PFSK-1 (cell line): Measurements from ENCODE around the gene DNAH14.

Source experiments
- FOXP2 ChIP-seq: optimal IDR thresholded peaks from 2 replicates; pipeline ENCODE3; 2011; ENCODE audit warnings: borderline replicate concordance, control low read depth, inconsistent platforms; ENCODE audit not compliant: insufficient read depth; ENCODE audit errors: extremely low read length, extremely low read depth
- POLR2AphosphoS5 ChIP-seq: IDR thresholded peaks from 2 replicates; pipeline ENCODE4 v1.6.1; 2012; ENCODE audit warnings: low read depth, mild to moderate bottlenecking, control low read depth, low read length, moderate library complexity
- SIN3A ChIP-seq: IDR thresholded peaks from 2 replicates; pipeline ENCODE4 v1.6.1; 2012; ENCODE audit warnings: mild to moderate bottlenecking, low read length, moderate library complexity, borderline replicate concordance; ENCODE audit not compliant: insufficient read depth
- TAF1 ChIP-seq: IDR thresholded peaks from 2 replicates; pipeline ENCODE4 v1.6.1; 2012; ENCODE audit warnings: low read length, control low read depth, borderline replicate concordance; ENCODE audit not compliant: insufficient read depth
- TF ChIP-seq, protein P1 (sequence below), 2 experiments: IDR thresholded peaks; 2 replicates each; pipeline versions ENCODE4 v1.6.1 to v1.8.0; 2011 to 2012; ENCODE audit warnings: low read depth in 2 of 2, low read length in 2 of 2, control low read depth in 1 of 2, inconsistent platforms in 1 of 2, mild to moderate bottlenecking in 1 of 2, moderate library complexity in 1 of 2; ENCODE audit not compliant: insufficient read depth in 1 of 2

The DNAH14 gene

GRCh38 chr1:224911217-224911616 is 18.3 kb upstream of the DNAH14 start:
- TF ChIP-seq FOXP2 = no peak
- TF ChIP-seq, protein P1, sequence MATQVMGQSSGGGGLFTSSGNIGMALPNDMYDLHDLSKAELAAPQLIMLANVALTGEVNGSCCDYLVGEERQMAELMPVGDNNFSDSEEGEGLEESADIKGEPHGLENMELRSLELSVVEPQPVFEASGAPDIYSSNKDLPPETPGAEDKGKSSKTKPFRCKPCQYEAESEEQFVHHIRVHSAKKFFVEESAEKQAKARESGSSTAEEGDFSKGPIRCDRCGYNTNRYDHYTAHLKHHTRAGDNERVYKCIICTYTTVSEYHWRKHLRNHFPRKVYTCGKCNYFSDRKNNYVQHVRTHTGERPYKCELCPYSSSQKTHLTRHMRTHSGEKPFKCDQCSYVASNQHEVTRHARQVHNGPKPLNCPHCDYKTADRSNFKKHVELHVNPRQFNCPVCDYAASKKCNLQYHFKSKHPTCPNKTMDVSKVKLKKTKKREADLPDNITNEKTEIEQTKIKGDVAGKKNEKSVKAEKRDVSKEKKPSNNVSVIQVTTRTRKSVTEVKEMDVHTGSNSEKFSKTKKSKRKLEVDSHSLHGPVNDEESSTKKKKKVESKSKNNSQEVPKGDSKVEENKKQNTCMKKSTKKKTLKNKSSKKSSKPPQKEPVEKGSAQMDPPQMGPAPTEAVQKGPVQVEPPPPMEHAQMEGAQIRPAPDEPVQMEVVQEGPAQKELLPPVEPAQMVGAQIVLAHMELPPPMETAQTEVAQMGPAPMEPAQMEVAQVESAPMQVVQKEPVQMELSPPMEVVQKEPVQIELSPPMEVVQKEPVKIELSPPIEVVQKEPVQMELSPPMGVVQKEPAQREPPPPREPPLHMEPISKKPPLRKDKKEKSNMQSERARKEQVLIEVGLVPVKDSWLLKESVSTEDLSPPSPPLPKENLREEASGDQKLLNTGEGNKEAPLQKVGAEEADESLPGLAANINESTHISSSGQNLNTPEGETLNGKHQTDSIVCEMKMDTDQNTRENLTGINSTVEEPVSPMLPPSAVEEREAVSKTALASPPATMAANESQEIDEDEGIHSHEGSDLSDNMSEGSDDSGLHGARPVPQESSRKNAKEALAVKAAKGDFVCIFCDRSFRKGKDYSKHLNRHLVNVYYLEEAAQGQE (IDR thresholded peaks at IDR 0.05; ENCODE audit: insufficient read depth in 1 of 2, low read depth in 2 of 2, low read length in 2 of 2) = no peak

GRCh38 chr1:224914292-224914900 is 15.1 kb upstream of the DNAH14 start:
- TF ChIP-seq, protein P1 (IDR thresholded peaks at IDR 0.05; ENCODE audit: insufficient read depth in 1 of 2, low read depth in 2 of 2, low read length in 2 of 2) = no peak
- TF ChIP-seq TAF1 = no peak
- TF ChIP-seq FOXP2 = no peak
- TF ChIP-seq SIN3A = no peak
- TF ChIP-seq POLR2AphosphoS5 = no peak

DNA sequence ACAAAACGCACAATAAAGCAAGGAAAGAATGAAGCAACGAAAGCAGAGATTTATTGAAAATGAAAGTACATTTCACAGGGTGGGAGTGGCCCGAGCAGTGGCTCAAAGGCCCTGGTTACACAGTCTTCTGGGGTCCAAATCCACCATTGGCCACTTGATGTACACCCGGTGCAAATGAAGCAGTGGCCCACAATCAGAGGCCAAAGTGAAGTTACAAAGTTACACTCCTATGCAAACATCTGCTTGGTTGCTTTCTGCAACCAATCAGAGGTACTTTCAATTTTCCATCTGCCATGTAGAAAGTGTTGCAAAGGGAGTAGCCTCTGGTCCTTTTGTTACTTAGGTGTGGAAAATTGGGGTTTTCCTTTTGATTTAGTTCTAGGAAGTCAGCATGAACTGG is 10.0 kb upstream of the DNAH14 start:
- TF ChIP-seq FOXP2 (no peak), POLR2AphosphoS5 (no peak), SIN3A (no peak)
- TF ChIP-seq, protein P1 (IDR thresholded peaks at IDR 0.05; ENCODE audit: insufficient read depth in 1 of 2, low read depth in 2 of 2, low read length in 2 of 2) = no peak

DNA sequence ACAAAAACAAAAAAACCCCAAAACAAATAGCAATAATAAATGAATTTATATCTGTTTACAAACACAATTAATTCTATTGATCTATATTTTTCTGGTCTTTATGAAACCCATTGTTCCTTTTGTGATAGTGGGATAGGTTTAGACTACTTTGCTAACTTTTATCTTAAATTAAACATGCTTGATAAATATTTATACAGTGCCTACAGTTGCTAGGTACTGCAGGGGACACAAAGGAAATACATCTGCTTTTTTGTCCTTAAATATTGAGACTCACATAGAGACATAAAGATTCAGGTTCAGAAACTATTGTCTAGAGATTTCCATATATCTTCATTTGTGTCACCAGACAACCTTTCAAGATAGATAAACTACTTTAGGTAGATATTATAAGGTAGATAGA is 8.5 kb upstream of the DNAH14 start:
- TF ChIP-seq POLR2AphosphoS5 (no peak), FOXP2 (no peak), TAF1 (no peak), SIN3A (no peak)
- TF ChIP-seq, protein P1 (IDR thresholded peaks at IDR 0.05; ENCODE audit: insufficient read depth in 1 of 2, low read depth in 2 of 2, low read length in 2 of 2) = no peak

DNA sequence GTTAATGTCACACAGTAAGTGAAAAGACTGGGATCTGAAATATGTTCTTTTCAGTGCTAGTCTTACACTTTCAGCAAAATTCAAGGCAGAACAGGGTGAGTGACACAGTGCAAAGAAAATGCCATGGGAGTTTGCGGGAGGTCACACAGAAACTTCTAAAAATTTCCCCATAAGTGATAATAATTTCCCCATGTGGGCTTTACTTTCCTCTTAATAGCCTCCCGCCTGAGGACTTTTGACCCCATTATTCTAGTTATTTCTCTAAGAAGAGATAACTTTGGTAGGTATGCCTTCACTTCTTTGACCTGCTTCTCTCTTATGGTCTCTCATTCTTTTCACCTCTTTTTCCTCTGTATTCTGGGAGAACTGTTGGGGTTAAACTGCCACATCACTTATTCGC is 8.1 kb upstream of the DNAH14 start:
- no peak for TF ChIP-seq SIN3A
- TF ChIP-seq, protein P1 (IDR thresholded peaks at IDR 0.05; ENCODE audit: insufficient read depth in 1 of 2, low read depth in 2 of 2, low read length in 2 of 2) = no peak
- TF ChIP-seq FOXP2 = no peak
- no peak for TF ChIP-seq TAF1
- TF ChIP-seq POLR2AphosphoS5 = no peak
